Chondrocyte (in vitro differentiated cells): ENCODE measurements around the gene PHETA1. TPM values are rescaled to one million over a fixed set of nuclear protein-coding genes. Genes with fewer than 3 reads are reported as not detected.

Experiments used
- DNase-seq: peaks from one replicate; pipeline ENCODE4 v3.0.0; 2021; ENCODE audit warnings: mixed read lengths, low spot score
- H3K27ac Mint-ChIP-seq: one replicate; pipeline ENCODE4 v1.8.0; 2021; ENCODE audit warnings: mild to moderate bottlenecking, moderate library complexity, mixed read lengths; ENCODE audit not compliant: unreplicated experiment
- H3K27me3 Mint-ChIP-seq: 2 replicates; pipeline ENCODE4 v1.8.0; 2021; ENCODE audit warnings: low read depth, mixed read lengths
- H3K36me3 Mint-ChIP-seq: 2 replicates; pipeline ENCODE4 v1.8.0; 2021; ENCODE audit warnings: low read depth, mixed read lengths
- H3K4me1 Mint-ChIP-seq: 2 replicates; pipeline ENCODE4 v1.8.0; 2021; ENCODE audit warnings: low read depth, mild to moderate bottlenecking, mixed read lengths
- H3K4me3 Mint-ChIP-seq: one replicate; pipeline ENCODE4 v1.8.0; 2021; ENCODE audit warnings: mild to moderate bottlenecking, moderate library complexity, mixed read lengths; ENCODE audit not compliant: unreplicated experiment
- H3K9me3 Mint-ChIP-seq: 2 replicates; pipeline ENCODE4 v1.8.0; 2021; ENCODE audit warnings: low read depth, mixed read lengths
- total RNA-seq: library from RNA; stranded (reverse); gene quantifications from 3 replicates; pipeline ENCODE4 v1.2.1, GENCODE V29; 2021
- TF ChIP-seq, protein P1 (sequence below): fragments of 200-600 bp; sonication (generic); IDR thresholded peaks from 2 replicates; pipeline ENCODE4 v1.5.0; 2021; ENCODE audit warnings: antibody characterized with exemption, mild to moderate bottlenecking, moderate library complexity

Gene PHETA1
- total RNA-seq, 1 donor from 2014 or later: 14.2 TPM

DNA sequence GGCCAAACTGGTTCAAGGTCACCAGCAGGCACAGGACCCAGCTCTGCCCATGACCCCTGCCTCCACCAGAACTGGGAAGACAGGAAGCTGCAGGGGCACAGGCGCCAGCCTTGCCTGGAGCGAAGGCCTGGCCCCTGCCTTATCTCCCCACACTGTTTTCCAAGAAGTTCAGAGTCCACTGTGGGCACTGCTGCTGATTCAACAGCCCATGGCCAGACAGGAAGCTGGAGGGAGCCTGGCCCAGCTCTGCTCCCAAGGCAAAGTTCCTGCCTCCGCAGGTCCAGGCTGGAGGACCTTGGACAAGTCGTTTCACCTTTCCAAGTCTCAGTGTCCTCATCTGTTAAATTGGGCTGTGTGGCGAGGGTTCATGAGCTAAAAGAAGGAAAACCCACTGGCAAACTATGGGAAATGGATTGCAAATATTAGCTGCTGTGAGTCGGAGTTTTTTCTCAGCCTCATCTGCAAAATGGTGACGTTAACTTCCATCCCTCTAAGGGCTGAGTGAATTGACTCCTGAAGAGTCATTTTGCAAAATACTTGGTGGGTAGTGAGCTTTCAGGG, 1.2 kb downstream of the PHETA1 start:
- H3K36me3 Mint-ChIP-seq: peaks cover 3% of the 10 kb centered on the region
- peaks cover 22% of the 10 kb centered on the region for H3K4me1 Mint-ChIP-seq
- no peaks in the 10 kb centered on the region for H3K27me3 Mint-ChIP-seq
- H3K27ac Mint-ChIP-seq: peak overlapping the region; percentile 73
- no peaks in the 10 kb centered on the region for H3K9me3 Mint-ChIP-seq
- H3K4me3 Mint-ChIP-seq: peak overlapping the region; percentile 81
- TF ChIP-seq, protein P1, sequence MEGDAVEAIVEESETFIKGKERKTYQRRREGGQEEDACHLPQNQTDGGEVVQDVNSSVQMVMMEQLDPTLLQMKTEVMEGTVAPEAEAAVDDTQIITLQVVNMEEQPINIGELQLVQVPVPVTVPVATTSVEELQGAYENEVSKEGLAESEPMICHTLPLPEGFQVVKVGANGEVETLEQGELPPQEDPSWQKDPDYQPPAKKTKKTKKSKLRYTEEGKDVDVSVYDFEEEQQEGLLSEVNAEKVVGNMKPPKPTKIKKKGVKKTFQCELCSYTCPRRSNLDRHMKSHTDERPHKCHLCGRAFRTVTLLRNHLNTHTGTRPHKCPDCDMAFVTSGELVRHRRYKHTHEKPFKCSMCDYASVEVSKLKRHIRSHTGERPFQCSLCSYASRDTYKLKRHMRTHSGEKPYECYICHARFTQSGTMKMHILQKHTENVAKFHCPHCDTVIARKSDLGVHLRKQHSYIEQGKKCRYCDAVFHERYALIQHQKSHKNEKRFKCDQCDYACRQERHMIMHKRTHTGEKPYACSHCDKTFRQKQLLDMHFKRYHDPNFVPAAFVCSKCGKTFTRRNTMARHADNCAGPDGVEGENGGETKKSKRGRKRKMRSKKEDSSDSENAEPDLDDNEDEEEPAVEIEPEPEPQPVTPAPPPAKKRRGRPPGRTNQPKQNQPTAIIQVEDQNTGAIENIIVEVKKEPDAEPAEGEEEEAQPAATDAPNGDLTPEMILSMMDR: no peak
- DNase-seq: no peak

- Mint-ChIP-seq H3K27me3 (no peaks in the 10 kb centered on the region), H3K27ac (no peak overlapping the region), H3K36me3 (peaks cover 3% of the 10 kb centered on the region), H3K9me3 (no peaks in the 10 kb centered on the region), H3K4me3 (no peak overlapping the region), H3K4me1 (peaks cover 22% of the 10 kb centered on the region)
- TF ChIP-seq, protein P1: no peak
- no peak for DNase-seq
Measured at GRCh38 chr12:111366583-111366982, 2.3 kb downstream of the PHETA1 start.

DNA sequence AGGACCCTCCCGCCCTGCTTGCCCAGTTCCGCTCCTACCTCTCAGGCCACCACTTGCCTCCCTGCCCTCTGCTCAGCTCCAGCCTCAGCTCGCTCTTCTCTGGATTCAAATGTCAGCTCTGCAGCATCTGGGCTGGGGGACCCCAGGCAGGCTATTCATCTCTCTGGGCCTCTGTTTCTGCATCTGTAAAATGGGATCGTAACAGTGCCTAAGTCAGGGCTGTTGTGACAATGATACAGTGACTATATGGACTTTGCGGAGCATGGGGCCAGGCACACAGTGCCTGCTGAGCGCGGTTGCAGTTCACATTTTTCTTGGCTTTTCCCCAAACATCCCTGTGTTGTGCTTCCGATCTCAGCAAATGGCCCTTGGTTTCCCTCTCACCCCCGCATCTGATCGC, 2.8 kb downstream of the PHETA1 start:
- TF ChIP-seq, protein P1: no peak
- Mint-ChIP-seq H3K4me1 (peaks cover 22% of the 10 kb centered on the region), H3K27me3 (no peaks in the 10 kb centered on the region), H3K4me3 (no peak overlapping the region), H3K27ac (no peak overlapping the region), H3K9me3 (no peaks in the 10 kb centered on the region), H3K36me3 (peaks cover 6% of the 10 kb centered on the region)
- no peak for DNase-seq

GRCh38 chr12:111363578-111363977, 5.3 kb downstream of the PHETA1 start:
- Mint-ChIP-seq H3K36me3 (peaks cover 7% of the 10 kb centered on the region), H3K9me3 (no peaks in the 10 kb centered on the region), H3K27me3 (no peaks in the 10 kb centered on the region), H3K4me1 (peaks cover 20% of the 10 kb centered on the region), H3K4me3 (no peak overlapping the region), H3K27ac (no peak overlapping the region)
- no peak for DNase-seq
- TF ChIP-seq, protein P1: no peak

DNA sequence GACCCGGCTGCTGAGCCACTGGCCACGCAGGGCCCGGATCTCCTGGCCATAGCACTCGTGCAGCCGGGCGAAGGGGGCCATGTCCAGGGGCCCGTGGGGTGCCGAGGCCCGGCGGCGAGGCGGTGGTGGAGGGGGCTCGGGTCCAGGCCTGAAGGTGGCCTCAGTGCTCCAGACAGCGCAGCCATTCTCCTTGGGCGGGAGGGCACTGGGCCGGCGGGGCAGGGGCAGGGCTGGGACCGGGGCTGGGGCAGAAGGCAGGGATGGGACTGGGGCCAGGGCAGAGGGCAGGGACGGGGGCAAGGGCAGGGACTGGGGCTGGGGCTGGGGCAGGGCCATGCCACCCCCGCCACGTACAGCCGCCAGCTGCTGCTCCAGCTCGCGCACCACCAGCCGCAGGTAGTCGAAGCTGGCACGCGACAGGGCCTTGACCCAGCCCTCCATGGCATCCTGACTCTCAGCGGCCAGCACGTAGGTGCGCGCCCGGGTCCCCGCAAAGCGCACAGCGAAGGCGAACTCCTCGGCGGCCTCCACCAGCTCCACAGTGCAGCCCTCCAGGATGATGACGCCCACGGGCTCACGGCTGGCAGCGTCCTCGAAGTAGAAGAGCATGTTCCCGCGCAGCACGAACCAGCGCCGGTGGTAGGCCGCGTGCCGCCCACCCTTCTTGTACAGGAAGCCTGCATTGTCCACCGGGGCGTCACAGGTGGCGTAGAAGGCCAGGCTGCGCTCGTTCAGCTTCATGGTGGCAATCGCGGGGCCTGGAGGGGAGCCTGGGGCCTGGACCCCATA, 6.0 kb downstream of the PHETA1 start:
- no peak for DNase-seq
- H3K4me1 Mint-ChIP-seq: peaks cover 16% of the 10 kb centered on the region
- peaks cover 7% of the 10 kb centered on the region for H3K36me3 Mint-ChIP-seq
- no peaks in the 10 kb centered on the region for H3K27me3 Mint-ChIP-seq
- no peaks in the 10 kb centered on the region for H3K9me3 Mint-ChIP-seq
- TF ChIP-seq, protein P1: no peak
- H3K4me3 Mint-ChIP-seq: no peak overlapping the region
- H3K27ac Mint-ChIP-seq: no peak overlapping the region
